HEK293 (cell line): Measurements from ENCODE around the gene CDC42BPA.

Experiments used
- CTCF ChIA-PET: fragments of 350-600 bp; formaldehyde crosslinking; extraction: SDS; loops from one replicate; lab custom pipeline; 2021; ENCODE audit warnings: antibody characterized with exemption; lab: Yijun Ruan, JAX
- POLR2A ChIA-PET: fragments of 300-600 bp; formaldehyde crosslinking; extraction: SDS; loops from one replicate; lab custom pipeline; 2020; ENCODE audit warnings: antibody characterized with exemption, inconsistent platforms; lab: Yijun Ruan, JAX
- H3K27ac ChIP-seq: fragments of 200-500 bp; sonication (Bioruptor generic); 2 replicates; pipeline ENCODE4 v1.5.1; 2014; ENCODE audit warnings: low read depth, low read length, control low read depth, inconsistent platforms; ENCODE audit errors: extremely low read depth
- H3K36me3 ChIP-seq, 2 experiments: fragments of 200-500 bp in 1 of 2; sonication (Bioruptor generic) in 1 of 2; 1 replicate in 1 of 2; 2 replicates in 1 of 2; pipeline ENCODE4 v1.5.1; 2014 to 2017; ENCODE audit warnings: inconsistent platforms in 2 of 2, low read length in 2 of 2; ENCODE audit not compliant: control insufficient read depth in 2 of 2, insufficient read depth in 1 of 2
- H3K4me1 ChIP-seq: fragments of 200-500 bp; sonication (Bioruptor generic); 2 replicates; pipeline ENCODE4 v1.5.1; 2014; ENCODE audit warnings: mild to moderate bottlenecking, low read length, inconsistent platforms; ENCODE audit not compliant: control insufficient read depth, insufficient read depth
- H3K4me3 ChIP-seq: 2 replicates; pipeline ENCODE4 v1.5.1; 2011; ENCODE audit warnings: low read depth, mild to moderate bottlenecking, control low read depth, low read length, moderate library complexity
- H3K9me3 ChIP-seq: fragments of 200-500 bp; sonication (Bioruptor generic); 2 replicates; pipeline ENCODE4 v1.5.1; 2014; ENCODE audit warnings: low read depth, low read length, inconsistent platforms; ENCODE audit not compliant: control insufficient read depth, insufficient read depth
- FEZF1 ChIP-seq: fragments of 450-650 bp; formaldehyde crosslinking; IDR thresholded peaks from 2 replicates; pipeline ENCODE4 v1.5.1; 2016; ENCODE audit warnings: missing biosample characterization, missing genetic modification characterization
- GLIS1 ChIP-seq: fragments of 450-650 bp; formaldehyde crosslinking; IDR thresholded peaks from 2 replicates; pipeline ENCODE4 v1.5.1; 2016; ENCODE audit warnings: missing biosample characterization, missing genetic modification characterization
- MZF1 ChIP-seq: fragments of 450-650 bp; formaldehyde crosslinking; IDR thresholded peaks from 2 replicates; pipeline ENCODE4 v1.5.1; 2017; ENCODE audit warnings: missing biosample characterization, missing genetic modification characterization, borderline replicate concordance
- PRDM1 ChIP-seq: fragments of 450-650 bp; formaldehyde crosslinking; IDR thresholded peaks from 2 replicates; pipeline ENCODE4; 2016; ENCODE audit warnings: missing biosample characterization, missing genetic modification characterization
- SCRT1 ChIP-seq: fragments of 450-650 bp; formaldehyde crosslinking; IDR thresholded peaks from 2 replicates; pipeline ENCODE4 v1.5.1; 2016; ENCODE audit warnings: missing biosample characterization, missing genetic modification characterization, borderline replicate concordance
- ZBTB8A ChIP-seq: fragments of 450-650 bp; formaldehyde crosslinking; IDR thresholded peaks from 2 replicates; pipeline ENCODE4 v1.5.1; 2016; ENCODE audit warnings: missing biosample characterization, missing genetic modification characterization
- ZFHX2 ChIP-seq: fragments of 450-650 bp; formaldehyde crosslinking; conservative IDR thresholded peaks from 2 replicates; pipeline ENCODE4 v1.5.1; 2016; ENCODE audit warnings: missing biosample characterization, missing genetic modification characterization
- ZNF138 ChIP-seq: fragments of 450-650 bp; formaldehyde crosslinking; IDR thresholded peaks from 2 replicates; pipeline ENCODE4 v1.5.1; 2016; ENCODE audit warnings: missing biosample characterization, missing genetic modification characterization, borderline replicate concordance
- ZNF174 ChIP-seq: fragments of 450-650 bp; formaldehyde crosslinking; IDR thresholded peaks from 2 replicates; pipeline ENCODE4 v1.5.0; 2017; ENCODE audit warnings: missing biosample characterization, mild to moderate bottlenecking, missing genetic modification characterization
- ZNF426 ChIP-seq: fragments of 450-650 bp; formaldehyde crosslinking; IDR thresholded peaks from 2 replicates; pipeline ENCODE4 v1.5.1; 2017; ENCODE audit warnings: missing biosample characterization, missing genetic modification characterization, mild to moderate bottlenecking, inconsistent platforms, moderate library complexity
- ZNF510 ChIP-seq: fragments of 450-650 bp; formaldehyde crosslinking; IDR thresholded peaks from 2 replicates; pipeline ENCODE4 v1.5.1; 2018; ENCODE audit warnings: mild to moderate bottlenecking, missing genetic modification characterization, missing biosample characterization; ENCODE audit not compliant: insufficient replicate concordance
- ZNF530 ChIP-seq: fragments of 450-650 bp; formaldehyde crosslinking; IDR thresholded peaks from 2 replicates; pipeline ENCODE4 v1.5.1; 2016; ENCODE audit warnings: low read depth, missing biosample characterization, missing genetic modification characterization
- ZNF549 ChIP-seq: fragments of 450-650 bp; IDR thresholded peaks from 2 replicates; pipeline ENCODE4 v1.5.1; 2018; ENCODE audit warnings: missing biosample characterization, missing genetic modification characterization, mild to moderate bottlenecking, inconsistent platforms, moderate library complexity
- ZNF561 ChIP-seq: fragments of 450-650 bp; IDR thresholded peaks from 2 replicates; pipeline ENCODE4 v1.5.1; 2018; ENCODE audit warnings: missing biosample characterization, missing genetic modification characterization, borderline replicate concordance
- ZNF585B ChIP-seq: fragments of 450-650 bp; formaldehyde crosslinking; IDR thresholded peaks from 2 replicates; pipeline ENCODE4 v1.5.1; 2016; ENCODE audit warnings: missing biosample characterization, missing genetic modification characterization
- ZNF624 ChIP-seq: fragments of 450-650 bp; formaldehyde crosslinking; IDR thresholded peaks from 2 replicates; pipeline ENCODE4 v1.5.1; 2017; ENCODE audit warnings: missing biosample characterization, missing genetic modification characterization
- ZSCAN30 ChIP-seq: fragments of 450-650 bp; IDR thresholded peaks from 2 replicates; pipeline ENCODE4 v1.5.1; 2018; ENCODE audit warnings: missing biosample characterization, mild to moderate bottlenecking, missing genetic modification characterization, moderate library complexity
- ZXDB ChIP-seq: fragments of 450-650 bp; formaldehyde crosslinking; IDR thresholded peaks from 2 replicates; pipeline ENCODE4 v1.5.1; 2016; ENCODE audit warnings: missing biosample characterization, missing genetic modification characterization
- TF ChIP-seq, protein P1 (sequence below): fragments of 450-650 bp; formaldehyde crosslinking; optimal IDR thresholded peaks from 2 replicates; pipeline ENCODE3; 2016; ENCODE audit warnings: missing biosample characterization, mild to moderate bottlenecking, missing genetic modification characterization
- TF ChIP-seq, protein P2 (sequence below): fragments of 450-650 bp; formaldehyde crosslinking; IDR thresholded peaks from 2 replicates; pipeline ENCODE4 v1.5.1; 2016; ENCODE audit warnings: missing biosample characterization, missing genetic modification characterization
- TF ChIP-seq, protein P3 (sequence below): fragments of 450-650 bp; formaldehyde crosslinking; IDR thresholded peaks from 2 replicates; pipeline ENCODE4 v1.5.1; 2016; ENCODE audit warnings: missing biosample characterization, missing genetic modification characterization, low read depth
- TF ChIP-seq, protein P4 (sequence below): fragments of 450-650 bp; formaldehyde crosslinking; IDR thresholded peaks from 2 replicates; pipeline ENCODE4 v1.5.1; 2016; ENCODE audit warnings: missing biosample characterization, missing genetic modification characterization
- TF ChIP-seq, protein P5 (sequence below): fragments of 450-650 bp; formaldehyde crosslinking; IDR thresholded peaks from 2 replicates; pipeline ENCODE4 v1.5.1; 2016; ENCODE audit warnings: missing biosample characterization, missing genetic modification characterization
- TF ChIP-seq, protein P6 (sequence below): fragments of 450-650 bp; formaldehyde crosslinking; IDR thresholded peaks from 2 replicates; pipeline ENCODE4 v1.5.1; 2016; ENCODE audit warnings: missing biosample characterization, missing genetic modification characterization

CDC42BPA gene

DNA sequence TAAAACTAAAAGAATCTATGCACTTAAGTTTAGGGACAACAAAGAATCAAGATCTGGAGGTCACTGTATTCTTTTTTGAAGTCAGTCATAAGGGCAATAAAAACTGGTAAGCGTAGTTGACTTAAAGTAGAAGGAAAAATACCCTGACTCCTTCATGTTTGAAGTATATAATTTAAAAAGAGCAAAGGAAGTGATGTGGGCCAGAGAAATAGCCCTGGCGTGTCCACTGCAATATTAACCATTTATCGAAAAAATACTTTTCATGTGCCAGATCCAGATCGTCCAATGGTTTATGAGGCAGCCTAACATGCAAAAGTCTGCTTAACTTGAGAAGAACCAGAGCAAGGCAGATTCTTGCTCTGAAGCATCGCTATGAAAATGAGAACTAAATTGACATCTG is 216.2 kb downstream of the CDC42BPA start:
- Histone ChIP-seq H3K4me1 (no peaks in the 10 kb centered on the region), H3K9me3 (no peaks in the 10 kb centered on the region), H3K4me3 (no peak overlapping the region), H3K27ac (no peak overlapping the region), H3K36me3 (peaks cover 11 to 22% of the 10 kb centered on the region in 2 experiments; a peak in 1 of 3 replicates)
- ChIA-PET CTCF (no interaction called here), POLR2A (no interaction called here)
- no peak for TF ChIP-seq ZSCAN30 (tag by site-specific recombination)
- no peak for TF ChIP-seq ZNF138
- TF ChIP-seq PRDM1 (tag by site-specific recombination): no peak
- TF ChIP-seq, protein P1, sequence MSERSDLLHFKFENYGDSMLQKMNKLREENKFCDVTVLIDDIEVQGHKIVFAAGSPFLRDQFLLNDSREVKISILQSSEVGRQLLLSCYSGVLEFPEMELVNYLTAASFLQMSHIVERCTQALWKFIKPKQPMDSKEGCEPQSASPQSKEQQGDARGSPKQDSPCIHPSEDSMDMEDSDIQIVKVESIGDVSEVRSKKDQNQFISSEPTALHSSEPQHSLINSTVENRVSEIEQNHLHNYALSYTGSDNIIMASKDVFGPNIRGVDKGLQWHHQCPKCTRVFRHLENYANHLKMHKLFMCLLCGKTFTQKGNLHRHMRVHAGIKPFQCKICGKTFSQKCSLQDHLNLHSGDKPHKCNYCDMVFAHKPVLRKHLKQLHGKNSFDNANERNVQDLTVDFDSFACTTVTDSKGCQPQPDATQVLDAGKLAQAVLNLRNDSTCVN (tag by site-specific recombination): no peak
- TF ChIP-seq, protein P2, sequence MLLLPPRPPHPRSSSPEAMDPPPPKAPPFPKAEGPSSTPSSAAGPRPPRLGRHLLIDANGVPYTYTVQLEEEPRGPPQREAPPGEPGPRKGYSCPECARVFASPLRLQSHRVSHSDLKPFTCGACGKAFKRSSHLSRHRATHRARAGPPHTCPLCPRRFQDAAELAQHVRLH (tag by site-specific recombination): no peak
- no peak for TF ChIP-seq ZNF530 (tag by site-specific recombination)
- no peak for TF ChIP-seq ZBTB8A (tag by site-specific recombination)
- TF ChIP-seq MZF1 (tag by site-specific recombination): no peak
- TF ChIP-seq ZNF561 (tag by site-specific recombination): no peak

DNA sequence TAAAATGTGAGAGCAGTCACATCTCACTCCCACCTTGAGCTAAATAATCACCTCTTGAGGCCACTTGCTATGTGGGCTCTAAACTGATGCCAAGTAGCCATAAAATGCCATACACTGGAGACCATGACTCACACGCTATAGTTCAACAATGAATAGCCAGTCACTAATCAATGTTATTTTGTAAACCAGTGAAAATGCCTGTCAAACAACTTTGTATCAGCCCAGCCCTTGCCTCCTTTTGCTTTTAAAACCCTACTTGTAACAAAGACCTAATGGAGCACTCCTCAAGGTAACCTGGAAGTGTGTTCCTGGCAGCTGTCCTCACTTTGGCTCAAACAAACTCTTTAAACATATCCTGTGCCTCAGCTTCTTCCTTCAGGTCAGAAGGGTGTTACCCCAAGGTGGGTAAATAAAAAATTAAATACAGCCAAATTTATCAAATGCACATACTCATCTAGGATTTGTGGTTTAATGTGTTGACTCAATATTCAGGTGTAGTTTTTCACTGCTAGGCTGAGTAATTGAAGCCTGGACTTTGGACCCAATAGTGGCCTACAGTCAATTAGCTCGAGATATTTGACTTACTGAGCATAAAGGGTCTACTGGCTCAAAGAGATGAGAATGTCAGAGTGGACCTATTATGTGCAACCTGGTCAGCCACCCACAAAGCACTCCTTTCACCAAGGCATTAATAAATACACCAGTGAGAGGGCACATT is 223.9 kb downstream of the CDC42BPA start:
- H3K9me3 ChIP-seq: no peaks in the 10 kb centered on the region
- CTCF ChIA-PET: no interaction called here
- no peak overlapping the region for H3K27ac ChIP-seq
- POLR2A ChIA-PET: no interaction called here
- TF ChIP-seq FEZF1 (tag by site-specific recombination) (peak; percentile 64), GLIS1 (no peak), SCRT1 (tag by site-specific recombination) (no peak), ZFHX2 (tag by site-specific recombination) (0 out of 2 replicates have a peak, but pooled peaks have one; percentile 22), ZNF510 (tag by site-specific recombination) (peak; percentile 12), ZNF549 (tag by site-specific recombination) (0 out of 2 replicates have a peak, but pooled peaks have one; percentile 41), ZXDB (0 out of 2 replicates have a peak, but pooled peaks have one; percentile 18)
- H3K4me3 ChIP-seq: no peak overlapping the region
- peaks cover 0 to 17% of the 10 kb centered on the region in 2 experiments; a peak in 1 of 3 replicates for H3K36me3 ChIP-seq
- no peaks in the 10 kb centered on the region; the same call in 1 of the 2 replicates for H3K4me1 ChIP-seq

DNA sequence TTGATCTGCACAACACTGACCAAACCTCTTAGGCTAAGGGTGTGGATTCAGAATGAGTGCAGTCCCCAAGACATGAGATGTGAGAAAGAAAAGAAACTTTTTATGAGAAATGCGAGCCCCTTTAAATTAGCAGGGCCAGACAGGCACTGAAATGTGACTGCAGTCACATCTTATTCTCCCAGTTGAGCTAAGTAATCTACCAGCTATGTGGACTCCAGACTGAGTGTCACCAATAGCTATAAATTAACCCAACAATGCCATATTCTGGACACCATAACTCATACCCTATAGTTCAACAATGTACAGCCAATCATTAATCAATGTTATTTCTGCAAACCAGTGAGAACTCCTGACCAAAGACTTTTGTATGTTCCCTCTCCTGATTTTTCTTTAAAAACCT is 225.0 kb downstream of the CDC42BPA start:
- CTCF ChIA-PET: no interaction called here
- no peaks in the 10 kb centered on the region; the same call in 1 of the 2 replicates for H3K4me1 ChIP-seq
- H3K9me3 ChIP-seq: no peaks in the 10 kb centered on the region
- H3K4me3 ChIP-seq: no peak overlapping the region
- POLR2A ChIA-PET: interaction anchor here (0.5 kb wide), 1 partner anchor 392 kb away, joined by 3 read pairs; no protein-coding TSS in a partner anchor
- H3K36me3 ChIP-seq: peaks cover 0 to 9% of the 10 kb centered on the region in 2 experiments; a peak in 1 of 3 replicates
- H3K27ac ChIP-seq: no peak overlapping the region
- TF ChIP-seq ZNF624: no peak
- TF ChIP-seq, protein P3, sequence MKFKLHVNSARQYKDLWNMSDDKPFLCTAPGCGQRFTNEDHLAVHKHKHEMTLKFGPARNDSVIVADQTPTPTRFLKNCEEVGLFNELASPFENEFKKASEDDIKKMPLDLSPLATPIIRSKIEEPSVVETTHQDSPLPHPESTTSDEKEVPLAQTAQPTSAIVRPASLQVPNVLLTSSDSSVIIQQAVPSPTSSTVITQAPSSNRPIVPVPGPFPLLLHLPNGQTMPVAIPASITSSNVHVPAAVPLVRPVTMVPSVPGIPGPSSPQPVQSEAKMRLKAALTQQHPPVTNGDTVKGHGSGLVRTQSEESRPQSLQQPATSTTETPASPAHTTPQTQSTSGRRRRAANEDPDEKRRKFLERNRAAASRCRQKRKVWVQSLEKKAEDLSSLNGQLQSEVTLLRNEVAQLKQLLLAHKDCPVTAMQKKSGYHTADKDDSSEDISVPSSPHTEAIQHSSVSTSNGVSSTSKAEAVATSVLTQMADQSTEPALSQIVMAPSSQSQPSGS (tag by site-specific recombination): no peak
- TF ChIP-seq, protein P4, sequence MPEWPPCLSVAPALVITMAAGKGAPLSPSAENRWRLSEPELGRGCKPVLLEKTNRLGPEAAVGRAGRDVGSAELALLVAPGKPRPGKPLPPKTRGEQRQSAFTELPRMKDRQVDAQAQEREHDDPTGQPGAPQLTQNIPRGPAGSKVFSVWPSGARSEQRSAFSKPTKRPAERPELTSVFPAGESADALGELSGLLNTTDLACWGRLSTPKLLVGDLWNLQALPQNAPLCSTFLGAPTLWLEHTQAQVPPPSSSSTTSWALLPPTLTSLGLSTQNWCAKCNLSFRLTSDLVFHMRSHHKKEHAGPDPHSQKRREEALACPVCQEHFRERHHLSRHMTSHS (tag by site-specific recombination): no peak
- no peak for TF ChIP-seq ZNF426 (tag by site-specific recombination)
- no peak for TF ChIP-seq SCRT1 (tag by site-specific recombination)
- TF ChIP-seq ZNF174 (tag by site-specific recombination): no peak
- no peak for TF ChIP-seq ZNF585B
- TF ChIP-seq, protein P5, sequence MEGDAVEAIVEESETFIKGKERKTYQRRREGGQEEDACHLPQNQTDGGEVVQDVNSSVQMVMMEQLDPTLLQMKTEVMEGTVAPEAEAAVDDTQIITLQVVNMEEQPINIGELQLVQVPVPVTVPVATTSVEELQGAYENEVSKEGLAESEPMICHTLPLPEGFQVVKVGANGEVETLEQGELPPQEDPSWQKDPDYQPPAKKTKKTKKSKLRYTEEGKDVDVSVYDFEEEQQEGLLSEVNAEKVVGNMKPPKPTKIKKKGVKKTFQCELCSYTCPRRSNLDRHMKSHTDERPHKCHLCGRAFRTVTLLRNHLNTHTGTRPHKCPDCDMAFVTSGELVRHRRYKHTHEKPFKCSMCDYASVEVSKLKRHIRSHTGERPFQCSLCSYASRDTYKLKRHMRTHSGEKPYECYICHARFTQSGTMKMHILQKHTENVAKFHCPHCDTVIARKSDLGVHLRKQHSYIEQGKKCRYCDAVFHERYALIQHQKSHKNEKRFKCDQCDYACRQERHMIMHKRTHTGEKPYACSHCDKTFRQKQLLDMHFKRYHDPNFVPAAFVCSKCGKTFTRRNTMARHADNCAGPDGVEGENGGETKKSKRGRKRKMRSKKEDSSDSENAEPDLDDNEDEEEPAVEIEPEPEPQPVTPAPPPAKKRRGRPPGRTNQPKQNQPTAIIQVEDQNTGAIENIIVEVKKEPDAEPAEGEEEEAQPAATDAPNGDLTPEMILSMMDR (tag by site-specific recombination): no peak
- TF ChIP-seq, protein P6, sequence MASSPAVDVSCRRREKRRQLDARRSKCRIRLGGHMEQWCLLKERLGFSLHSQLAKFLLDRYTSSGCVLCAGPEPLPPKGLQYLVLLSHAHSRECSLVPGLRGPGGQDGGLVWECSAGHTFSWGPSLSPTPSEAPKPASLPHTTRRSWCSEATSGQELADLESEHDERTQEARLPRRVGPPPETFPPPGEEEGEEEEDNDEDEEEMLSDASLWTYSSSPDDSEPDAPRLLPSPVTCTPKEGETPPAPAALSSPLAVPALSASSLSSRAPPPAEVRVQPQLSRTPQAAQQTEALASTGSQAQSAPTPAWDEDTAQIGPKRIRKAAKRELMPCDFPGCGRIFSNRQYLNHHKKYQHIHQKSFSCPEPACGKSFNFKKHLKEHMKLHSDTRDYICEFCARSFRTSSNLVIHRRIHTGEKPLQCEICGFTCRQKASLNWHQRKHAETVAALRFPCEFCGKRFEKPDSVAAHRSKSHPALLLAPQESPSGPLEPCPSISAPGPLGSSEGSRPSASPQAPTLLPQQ (tag by site-specific recombination): no peak
